ENCODE data around the gene HK1. TPM values are rescaled to one million over a fixed set of nuclear protein-coding genes. Genes with fewer than 3 reads are reported as not detected.

HK1 gene
- total RNA-seq, 6 experiments from 2014 or later = 149 to 158 (median 155) TPM

DNA sequence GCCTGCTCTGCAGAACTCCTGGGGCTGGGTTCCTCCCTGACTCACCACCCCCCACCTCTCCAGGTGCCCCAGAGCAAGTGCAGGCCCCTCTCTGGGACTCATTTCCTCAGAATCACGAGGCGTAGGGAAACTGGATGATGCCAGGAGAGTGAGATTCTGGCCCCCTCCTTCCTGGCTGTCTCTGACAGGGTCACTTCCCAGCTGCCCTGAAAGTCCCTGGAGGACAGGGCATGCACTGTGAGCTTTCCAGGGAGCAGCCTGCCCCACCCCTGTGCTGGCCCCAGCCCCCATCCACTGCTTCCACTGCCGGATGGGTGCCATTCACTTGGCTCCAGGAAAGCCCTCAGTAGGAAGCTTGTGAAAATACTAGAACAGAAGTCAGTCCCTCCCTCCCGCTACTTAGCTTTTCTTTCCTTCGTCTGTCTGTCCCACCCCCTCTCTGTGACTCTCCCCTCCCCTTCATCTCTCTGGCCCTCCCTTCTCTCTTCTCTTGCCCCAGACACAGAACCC lies 128.1 kb downstream of the HK1 start:
- TF ChIP-seq CTCF (IDR thresholded peaks at IDR 0.05) = no peak
- H3K36me3 Mint-ChIP-seq (ENCODE audit: low read depth) = peaks cover 24% of the 10 kb centered on the region
- peak overlapping the region; percentile 34; the same call in 1 of the 2 replicates for H3K27ac Mint-ChIP-seq
- peaks cover 50% of the 10 kb centered on the region for H3K4me1 Mint-ChIP-seq (ENCODE audit: low read depth)
- H3K27me3 Mint-ChIP-seq (ENCODE audit: insufficient read depth) = peaks cover 10% of the 10 kb centered on the region
- no peak for DNase-seq
- H3K4me3 Mint-ChIP-seq = no peak overlapping the region
- H3K9me3 Mint-ChIP-seq = no peaks in the 10 kb centered on the region

DNA sequence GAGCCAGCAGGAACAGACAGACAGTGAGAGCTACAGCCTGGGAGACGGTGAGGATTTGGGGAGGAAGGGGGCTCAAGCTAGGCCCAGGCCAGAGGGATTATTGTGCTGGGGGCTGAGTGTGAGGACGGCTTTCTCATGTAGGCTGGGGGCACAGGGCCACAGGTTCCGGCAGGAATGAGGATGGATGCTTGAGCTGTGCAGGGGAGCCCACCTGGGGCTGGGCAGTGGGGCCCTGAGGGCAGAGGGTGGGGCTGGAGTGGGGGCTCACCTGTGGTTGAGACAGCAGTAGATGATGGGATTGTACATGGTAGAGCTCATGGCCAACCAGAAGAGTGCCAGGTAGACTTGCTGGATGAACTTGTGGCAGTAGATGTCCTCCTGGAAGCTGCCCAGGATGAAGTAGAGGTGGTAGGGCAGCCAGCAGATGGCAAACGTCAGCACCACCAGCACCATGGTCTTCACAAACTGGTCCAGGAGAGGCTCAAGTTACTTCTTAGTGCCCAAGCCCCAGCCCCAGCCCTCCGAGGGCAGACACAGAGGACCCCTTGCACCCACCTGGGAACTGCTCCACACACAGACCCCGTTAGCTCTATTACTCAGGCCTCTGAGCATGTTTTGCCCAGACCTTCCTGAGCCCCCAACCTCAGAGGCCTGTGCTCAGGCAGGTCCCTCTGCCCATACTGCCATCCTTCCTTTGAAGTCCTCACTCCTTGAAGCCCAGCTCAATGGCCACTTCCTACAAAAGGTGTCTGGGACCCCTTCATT lies 128.7 kb downstream of the HK1 start:
- peaks cover 50% of the 10 kb centered on the region for H3K4me1 Mint-ChIP-seq (ENCODE audit: low read depth)
- H3K27me3 Mint-ChIP-seq (ENCODE audit: insufficient read depth) = peaks cover 9% of the 10 kb centered on the region
- TF ChIP-seq CTCF (IDR thresholded peaks at IDR 0.05) = no peak
- no peak overlapping the region for H3K4me3 Mint-ChIP-seq
- H3K9me3 Mint-ChIP-seq = no peaks in the 10 kb centered on the region
- H3K36me3 Mint-ChIP-seq (ENCODE audit: low read depth) = peaks cover 21% of the 10 kb centered on the region
- DNase-seq = no peak
- peak overlapping the region; percentile 34; the same call in 1 of the 2 replicates for H3K27ac Mint-ChIP-seq

- Mint-ChIP-seq H3K36me3 (ENCODE audit: low read depth) (peaks cover 14% of the 10 kb centered on the region), H3K4me1 (ENCODE audit: low read depth) (peaks cover 46% of the 10 kb centered on the region), H3K4me3 (peak overlapping the region; percentile 78), H3K27me3 (ENCODE audit: insufficient read depth) (peaks cover 8% of the 10 kb centered on the region), H3K9me3 (no peaks in the 10 kb centered on the region), H3K27ac (no peak overlapping the region)
- no peak for DNase-seq
- TF ChIP-seq CTCF (IDR thresholded peaks at IDR 0.05) = peak; percentile 52; the same call in 1 of the 2 replicates
Observed at GRCh38 chr10:69407621-69408301, 129.5 kb downstream of the HK1 start.

DNA sequence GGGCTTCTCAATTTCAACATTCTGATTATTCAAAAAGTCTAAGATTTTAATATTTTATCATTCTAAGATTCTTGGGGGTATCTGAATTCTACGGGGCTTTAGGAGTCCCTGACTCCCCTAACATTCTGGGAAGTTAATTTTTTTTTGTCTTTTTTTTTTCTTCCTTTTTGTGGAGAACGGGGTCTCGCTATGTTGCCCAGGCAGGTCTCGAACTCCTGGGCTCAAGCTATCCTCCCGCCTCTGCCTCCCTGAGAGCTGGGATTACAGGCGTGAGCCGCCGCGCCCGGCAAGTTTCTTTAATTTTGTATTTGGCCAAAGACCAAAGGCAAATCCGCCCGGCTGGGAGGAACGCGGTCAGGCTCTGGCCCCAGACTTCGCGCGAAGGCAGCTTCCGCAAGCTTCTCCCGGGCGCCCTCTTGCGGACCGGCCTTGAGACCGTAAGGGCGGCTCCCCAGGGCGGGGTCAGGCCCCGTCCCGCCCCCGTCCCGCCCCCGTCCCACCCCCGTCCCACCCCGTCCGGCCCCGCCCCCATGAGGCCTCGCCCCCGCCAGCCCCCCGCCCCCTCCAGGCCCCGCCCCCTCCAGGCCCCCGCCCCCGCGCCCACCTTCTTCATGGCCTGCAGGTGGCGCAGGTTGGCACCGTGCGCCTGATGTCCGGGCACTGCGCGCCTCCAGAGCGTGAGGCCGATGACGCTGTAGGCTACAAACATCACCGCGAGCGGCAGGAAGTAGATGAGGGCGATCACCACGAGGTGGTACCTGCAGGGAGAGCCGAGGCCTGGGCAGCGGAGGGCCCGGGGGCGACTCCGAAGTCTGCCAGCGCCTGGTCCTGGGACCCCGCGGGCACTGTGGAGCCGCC lies 130.3 kb downstream of the HK1 start:
- peak; percentile 87 for DNase-seq
- TF ChIP-seq CTCF (IDR thresholded peaks at IDR 0.05) = peak; percentile 90
- H3K4me1 Mint-ChIP-seq (ENCODE audit: low read depth) = peaks cover 43% of the 10 kb centered on the region
- peak overlapping the region; percentile 78 for H3K4me3 Mint-ChIP-seq
- peaks cover 12% of the 10 kb centered on the region for H3K36me3 Mint-ChIP-seq (ENCODE audit: low read depth)
- no peaks in the 10 kb centered on the region for H3K9me3 Mint-ChIP-seq
- peak overlapping the region; percentile 80 for H3K27ac Mint-ChIP-seq
- H3K27me3 Mint-ChIP-seq (ENCODE audit: insufficient read depth) = peaks cover 8% of the 10 kb centered on the region

- no peaks in the 10 kb centered on the region for H3K9me3 Mint-ChIP-seq
- peak overlapping the region; percentile 77; the same call in 1 of the 2 replicates for H3K4me3 Mint-ChIP-seq
- DNase-seq = no peak
- H3K4me1 Mint-ChIP-seq (ENCODE audit: low read depth) = peaks cover 37% of the 10 kb centered on the region
- no peak for TF ChIP-seq CTCF (IDR thresholded peaks at IDR 0.05)
- peaks cover 12% of the 10 kb centered on the region for H3K36me3 Mint-ChIP-seq (ENCODE audit: low read depth)
- H3K27ac Mint-ChIP-seq = no peak overlapping the region
- H3K27me3 Mint-ChIP-seq (ENCODE audit: insufficient read depth) = peaks cover 8% of the 10 kb centered on the region
Observed at GRCh38 chr10:69409176-69409495, 130.8 kb downstream of the HK1 start.

Measured in HFFc6 (cell line).